ENCODE results near the gene ABCD2.
A peak's percentile ranks its signal among the peaks of the same experiment; 100 is the strongest.
"Not testable (repeated sequence)": the region's sequence is repeated elsewhere in the genome, so short reads cannot be mapped to it uniquely, and the experiment has no call there.

ABCD2 gene

GRCh38 chr12:39626033-39626814 lies 6.6 kb upstream of the ABCD2 start:
- Histone ChIP-seq H3K9me3 (ENCODE audit: insufficient read depth, low read depth, low read length) (no peaks in the 10 kb centered on the region), H3K9me2 (replicated peaks; ENCODE audit: low read depth, low read length) (no peaks in the 10 kb centered on the region), H4K20me1 (ENCODE audit: insufficient read depth, low read length, poor library complexity, severe bottlenecking) (no peaks in the 10 kb centered on the region), H2AFZ (ENCODE audit: low read length) (no peak overlapping the region), H3K79me2 (ENCODE audit: insufficient read depth, low read length) (no peaks in the 10 kb centered on the region), H3K36me3 (ENCODE audit: insufficient read depth, low read length) (no peaks in the 10 kb centered on the region), H3K4me3 (ENCODE audit: low read length, poor library complexity, severe bottlenecking) (no peak overlapping the region), H3K9ac (ENCODE audit: low read depth, low read length, poor library complexity, severe bottlenecking) (no peak overlapping the region), H3K4me1 (ENCODE audit: insufficient read depth, low read length, poor library complexity, severe bottlenecking) (peaks cover 3% of the 10 kb centered on the region), H3K4me2 (ENCODE audit: low read depth, low read length, poor library complexity, severe bottlenecking) (no peak overlapping the region), H3F3A (ENCODE audit: low read depth) (no peaks in the 10 kb centered on the region), H3K27me3 (ENCODE audit: insufficient read depth, low read length, poor library complexity, severe bottlenecking) (no peaks in the 10 kb centered on the region)
- TF ChIP-seq CTCF (conservative IDR thresholded peaks at IDR 0.05; ENCODE audit: low read length) (no peak), EZH2phosphoT487 (IDR thresholded peaks at IDR 0.05; ENCODE audit: borderline replicate concordance) (no peak)

- Histone ChIP-seq H3K36me3 (ENCODE audit: insufficient read depth, low read length) (no peaks in the 10 kb centered on the region), H3F3A (ENCODE audit: low read depth) (no peaks in the 10 kb centered on the region), H3K9me2 (replicated peaks; ENCODE audit: low read depth, low read length) (no peaks in the 10 kb centered on the region), H3K9me3 (ENCODE audit: insufficient read depth, low read depth, low read length) (no peaks in the 10 kb centered on the region), H4K20me1 (ENCODE audit: insufficient read depth, low read length, poor library complexity, severe bottlenecking) (no peaks in the 10 kb centered on the region), H3K4me3 (ENCODE audit: low read length, poor library complexity, severe bottlenecking) (no peak overlapping the region), H3K4me1 (ENCODE audit: insufficient read depth, low read length, poor library complexity, severe bottlenecking) (peaks cover 10% of the 10 kb centered on the region), H3K9ac (ENCODE audit: low read depth, low read length, poor library complexity, severe bottlenecking) (no peak overlapping the region), H2AFZ (ENCODE audit: low read length) (no peak overlapping the region), H3K27me3 (ENCODE audit: insufficient read depth, low read length, poor library complexity, severe bottlenecking) (no peaks in the 10 kb centered on the region), H3K4me2 (ENCODE audit: low read depth, low read length, poor library complexity, severe bottlenecking) (no peak overlapping the region), H3K79me2 (ENCODE audit: insufficient read depth, low read length) (no peaks in the 10 kb centered on the region)
- TF ChIP-seq EZH2phosphoT487 (IDR thresholded peaks at IDR 0.05; ENCODE audit: borderline replicate concordance) = no peak
- TF ChIP-seq CTCF (conservative IDR thresholded peaks at IDR 0.05; ENCODE audit: low read length) = no peak
Observed at GRCh38 chr12:39623919-39624318, 4.3 kb upstream of the ABCD2 start.

GRCh38 chr12:39623160-39623559 lies 3.6 kb upstream of the ABCD2 start:
- peaks cover 15% of the 10 kb centered on the region for H3K4me1 ChIP-seq (ENCODE audit: insufficient read depth, low read length, poor library complexity, severe bottlenecking)
- H3K36me3 ChIP-seq (ENCODE audit: insufficient read depth, low read length); H3K9me3 ChIP-seq (ENCODE audit: insufficient read depth, low read depth, low read length); H3K4me3 ChIP-seq (ENCODE audit: low read length, poor library complexity, severe bottlenecking); H4K20me1 ChIP-seq (ENCODE audit: insufficient read depth, low read length, poor library complexity, severe bottlenecking); H3F3A ChIP-seq (ENCODE audit: low read depth); H3K4me2 ChIP-seq (ENCODE audit: low read depth, low read length, poor library complexity, severe bottlenecking); H3K79me2 ChIP-seq (ENCODE audit: insufficient read depth, low read length); H2AFZ ChIP-seq (ENCODE audit: low read length); H3K9me2 ChIP-seq (replicated peaks; ENCODE audit: low read depth, low read length); H3K27me3 ChIP-seq (ENCODE audit: insufficient read depth, low read length, poor library complexity, severe bottlenecking); H3K9ac ChIP-seq (ENCODE audit: low read depth, low read length, poor library complexity, severe bottlenecking): not testable (repeated sequence)

GRCh38 chr12:39622306-39622705 lies 2.7 kb upstream of the ABCD2 start:
- Histone ChIP-seq H3K36me3 (ENCODE audit: insufficient read depth, low read length) (no peaks in the 10 kb centered on the region), H3K9me3 (ENCODE audit: insufficient read depth, low read depth, low read length) (no peaks in the 10 kb centered on the region), H3K9ac (ENCODE audit: low read depth, low read length, poor library complexity, severe bottlenecking) (no peak overlapping the region), H3K27me3 (ENCODE audit: insufficient read depth, low read length, poor library complexity, severe bottlenecking) (no peaks in the 10 kb centered on the region), H3K4me1 (ENCODE audit: insufficient read depth, low read length, poor library complexity, severe bottlenecking) (peaks cover 18% of the 10 kb centered on the region), H2AFZ (ENCODE audit: low read length) (peak overlapping the region; percentile 89), H3F3A (ENCODE audit: low read depth) (no peaks in the 10 kb centered on the region), H3K4me2 (ENCODE audit: low read depth, low read length, poor library complexity, severe bottlenecking) (no peak overlapping the region), H3K79me2 (ENCODE audit: insufficient read depth, low read length) (no peaks in the 10 kb centered on the region), H3K9me2 (replicated peaks; ENCODE audit: low read depth, low read length) (no peaks in the 10 kb centered on the region), H4K20me1 (ENCODE audit: insufficient read depth, low read length, poor library complexity, severe bottlenecking) (no peaks in the 10 kb centered on the region), H3K4me3 (ENCODE audit: low read length, poor library complexity, severe bottlenecking) (no peak overlapping the region)
- TF ChIP-seq EZH2phosphoT487 (IDR thresholded peaks at IDR 0.05; ENCODE audit: borderline replicate concordance) (no peak), CTCF (conservative IDR thresholded peaks at IDR 0.05; ENCODE audit: low read length) (no peak)

All from Loucy (cell line).